ENCODE data around the gene GJB3.
A peak's percentile ranks its signal among the peaks of the same experiment; 100 is the strongest.
"Not testable (repeated sequence)": the region's sequence is repeated elsewhere in the genome, so short reads cannot be mapped to it uniquely, and the experiment has no call there.

The GJB3 gene

DNA sequence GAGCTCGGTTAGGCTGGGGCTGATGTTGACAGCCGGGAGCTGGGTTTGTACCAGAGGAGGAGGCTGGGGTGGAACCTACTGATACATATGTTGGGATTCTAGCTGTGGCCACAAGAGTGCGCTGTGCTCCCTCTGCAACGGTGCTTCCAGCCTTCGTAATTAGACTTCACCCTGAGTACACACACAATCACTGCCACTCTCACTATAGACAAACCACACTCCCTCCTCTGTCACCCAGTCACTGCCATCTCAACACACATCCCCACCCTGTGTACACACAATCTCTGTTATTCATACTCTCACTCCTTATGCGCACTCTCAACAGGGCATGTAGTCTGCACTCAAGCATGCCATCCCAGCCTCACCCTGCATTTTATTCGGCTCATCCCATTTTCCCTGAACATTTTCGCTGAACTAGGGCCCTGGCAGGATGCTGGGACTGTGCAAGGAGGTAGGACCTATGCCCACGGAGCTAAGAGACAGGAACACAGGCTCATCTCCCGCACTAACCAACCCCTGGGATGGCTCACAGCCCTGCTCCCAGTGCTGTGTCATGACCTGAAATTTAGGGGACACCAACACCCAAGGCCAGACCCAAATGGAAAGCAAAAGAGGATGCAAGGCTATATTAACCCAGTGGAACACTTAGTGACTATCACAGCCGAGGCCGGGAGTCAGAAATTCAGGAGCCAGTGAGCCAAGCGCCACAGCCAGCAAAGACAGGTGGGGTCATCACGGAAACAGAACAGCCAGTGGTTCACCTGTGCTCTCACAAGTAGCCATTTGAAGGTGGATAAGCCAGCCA, 5.7 kb downstream of the GJB3 start:
- DNase-seq, result peak; percentile 99

DNA sequence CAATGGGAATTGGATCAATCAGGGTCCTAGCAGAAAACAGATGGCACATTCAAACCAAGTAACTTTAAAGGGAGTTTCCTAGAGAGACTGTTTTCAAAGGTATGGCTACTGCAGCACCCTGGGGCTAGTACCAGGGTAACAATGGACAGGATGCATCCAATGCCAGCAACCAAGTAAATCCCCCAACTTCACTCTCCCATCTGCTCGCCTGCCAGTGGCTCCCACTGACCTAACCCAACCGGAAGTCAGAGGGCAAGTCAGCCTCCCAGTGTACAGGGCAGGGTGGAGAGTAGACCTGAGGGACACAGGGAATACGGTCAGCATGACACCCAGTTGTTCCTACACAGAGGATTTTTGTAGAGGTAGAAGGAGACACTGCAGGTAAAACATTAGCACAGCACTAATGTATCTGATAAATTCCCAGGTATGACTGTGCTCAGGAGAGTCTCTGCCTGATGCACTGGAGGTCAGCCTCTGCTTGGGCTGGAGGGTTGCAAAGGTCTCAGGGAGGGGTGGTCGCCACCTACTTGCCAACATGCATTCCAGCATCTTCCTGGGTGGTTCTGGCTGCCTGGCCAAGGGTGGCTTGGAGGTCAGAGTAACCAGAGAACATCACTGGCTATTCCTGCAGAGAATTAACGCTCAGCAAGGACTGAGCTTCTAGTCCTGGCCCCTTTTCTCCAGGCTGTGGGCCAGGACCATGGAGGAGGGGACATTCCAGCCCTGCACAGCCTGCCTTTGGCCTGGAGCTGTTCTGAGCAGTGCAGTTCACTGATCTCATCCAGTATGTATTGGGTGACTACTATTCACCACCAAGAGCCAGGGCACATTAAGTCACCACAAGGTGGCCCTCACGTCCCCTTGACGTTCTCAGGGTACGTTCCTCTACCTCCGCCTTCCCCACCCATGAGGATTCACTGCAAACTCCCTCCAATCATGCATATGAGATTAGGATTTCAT, 6.7 kb downstream of the GJB3 start:
- no peak for DNase-seq

DNA sequence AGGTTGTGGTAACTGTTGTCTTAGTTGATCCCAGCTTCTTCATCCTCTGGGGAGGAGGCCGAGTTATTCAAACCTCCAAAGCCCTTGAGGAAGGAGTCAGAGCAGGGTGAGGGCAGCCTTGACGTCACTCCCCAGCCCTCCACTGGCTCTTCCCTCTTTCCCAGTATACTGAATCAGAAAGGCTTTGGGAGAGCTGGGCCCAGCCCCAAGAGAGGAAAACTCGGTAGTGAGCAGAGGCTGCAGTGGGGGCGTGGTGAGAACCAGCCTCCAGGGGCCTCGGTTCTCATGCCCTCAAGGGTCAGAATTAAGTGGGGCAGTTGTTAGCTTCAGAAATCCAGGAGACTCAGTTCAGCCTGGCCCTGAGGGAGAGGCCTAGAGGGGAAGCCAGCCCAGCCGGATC, 10.0 kb downstream of the GJB3 start:
- DNase-seq, result no peak

DNA sequence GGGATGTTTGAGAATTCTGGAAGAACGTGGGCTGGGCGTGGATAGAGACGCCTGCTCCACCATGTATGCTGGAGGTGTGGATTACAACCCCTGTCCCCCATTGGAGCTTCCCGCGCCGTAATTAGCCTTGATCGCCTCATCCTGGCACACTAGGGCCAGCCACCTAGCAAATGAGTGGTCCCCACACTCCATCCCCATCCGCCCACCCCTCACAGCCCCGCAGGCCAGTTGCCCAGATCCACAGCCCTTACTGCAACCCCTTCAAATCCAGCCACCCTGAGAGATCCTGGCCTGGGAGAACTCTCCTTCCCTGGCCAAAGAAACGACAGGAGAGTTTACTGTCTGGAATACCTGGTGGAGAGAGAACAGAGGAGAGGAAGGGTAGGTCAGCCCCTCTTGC, 11.4 kb downstream of the GJB3 start:
- no peak for DNase-seq

DNA sequence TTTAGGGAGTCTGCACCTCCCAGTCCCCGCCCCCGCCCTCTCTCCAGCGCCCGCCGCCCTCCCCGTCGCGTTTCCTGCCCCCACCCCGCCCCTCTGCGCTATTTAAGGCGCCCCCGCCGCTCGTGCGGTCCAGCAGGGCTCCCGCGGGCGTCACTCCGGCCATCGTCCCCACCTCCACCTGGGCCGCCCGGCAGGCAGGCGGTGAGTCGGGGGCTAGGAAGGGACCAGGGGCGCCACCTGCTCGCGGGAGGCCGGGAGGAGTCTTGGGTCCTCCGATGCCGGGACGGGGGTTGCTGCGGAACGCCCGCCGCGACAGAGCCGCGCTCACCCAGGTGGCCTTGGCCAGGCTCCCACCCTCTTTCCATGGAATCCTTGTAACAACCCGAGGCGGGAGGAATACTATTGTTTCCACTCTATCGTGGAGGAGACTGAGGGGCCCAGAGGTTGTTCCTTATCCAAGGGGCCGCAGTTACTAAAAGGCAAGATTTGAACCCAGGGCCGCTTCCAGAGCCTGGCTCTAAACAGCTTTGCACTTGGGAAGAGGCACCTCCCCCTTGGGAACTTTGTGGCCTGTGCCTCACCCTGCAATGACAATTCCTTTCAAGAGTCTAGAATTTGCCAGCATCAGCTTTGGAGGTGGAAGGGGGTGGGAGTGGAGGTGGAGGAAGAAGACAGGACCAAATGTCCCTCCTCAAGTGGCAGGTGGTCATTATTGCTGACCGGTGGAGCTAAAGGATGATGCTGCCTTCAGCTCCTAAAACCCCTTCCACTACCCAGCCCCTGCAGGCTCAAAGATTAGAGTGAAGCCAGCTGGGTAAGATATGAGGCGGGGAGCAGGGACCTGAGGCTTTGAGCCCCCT, 12.1 kb downstream of the GJB3 start, which contains the start of gene GJA4:
TSS of gene GJA4 (plus strand) at position 132 of the 860 bp plus-strand sequence. CDS start 1,215 bp downstream, outside the sequence.
- no peak for DNase-seq

DNA sequence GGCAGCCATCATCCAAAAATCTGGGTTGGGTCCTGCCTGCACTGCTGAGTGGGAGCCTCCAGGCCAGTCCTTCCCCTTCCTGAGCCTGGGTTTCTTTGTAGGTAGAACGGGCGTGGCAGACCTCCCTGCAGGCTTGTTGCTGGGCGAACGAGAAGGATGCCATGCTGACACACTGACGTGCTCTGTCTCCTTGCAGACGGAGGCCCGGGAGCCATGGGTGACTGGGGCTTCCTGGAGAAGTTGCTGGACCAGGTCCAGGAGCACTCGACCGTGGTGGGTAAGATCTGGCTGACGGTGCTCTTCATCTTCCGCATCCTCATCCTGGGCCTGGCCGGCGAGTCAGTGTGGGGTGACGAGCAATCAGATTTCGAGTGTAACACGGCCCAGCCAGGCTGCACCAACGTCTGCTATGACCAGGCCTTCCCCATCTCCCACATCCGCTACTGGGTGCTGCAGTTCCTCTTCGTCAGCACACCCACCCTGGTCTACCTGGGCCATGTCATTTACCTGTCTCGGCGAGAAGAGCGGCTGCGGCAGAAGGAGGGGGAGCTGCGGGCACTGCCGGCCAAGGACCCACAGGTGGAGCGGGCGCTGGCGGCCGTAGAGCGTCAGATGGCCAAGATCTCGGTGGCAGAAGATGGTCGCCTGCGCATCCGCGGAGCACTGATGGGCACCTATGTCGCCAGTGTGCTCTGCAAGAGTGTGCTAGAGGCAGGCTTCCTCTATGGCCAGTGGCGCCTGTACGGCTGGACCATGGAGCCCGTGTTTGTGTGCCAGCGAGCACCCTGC, 13.2 kb downstream of the GJB3 start:
- no peak for DNase-seq

DNA sequence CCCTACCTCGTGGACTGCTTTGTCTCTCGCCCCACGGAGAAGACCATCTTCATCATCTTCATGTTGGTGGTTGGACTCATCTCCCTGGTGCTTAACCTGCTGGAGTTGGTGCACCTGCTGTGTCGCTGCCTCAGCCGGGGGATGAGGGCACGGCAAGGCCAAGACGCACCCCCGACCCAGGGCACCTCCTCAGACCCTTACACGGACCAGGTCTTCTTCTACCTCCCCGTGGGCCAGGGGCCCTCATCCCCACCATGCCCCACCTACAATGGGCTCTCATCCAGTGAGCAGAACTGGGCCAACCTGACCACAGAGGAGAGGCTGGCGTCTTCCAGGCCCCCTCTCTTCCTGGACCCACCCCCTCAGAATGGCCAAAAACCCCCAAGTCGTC, 13.8 kb downstream of the GJB3 start:
- DNase-seq, result no peak

DNA sequence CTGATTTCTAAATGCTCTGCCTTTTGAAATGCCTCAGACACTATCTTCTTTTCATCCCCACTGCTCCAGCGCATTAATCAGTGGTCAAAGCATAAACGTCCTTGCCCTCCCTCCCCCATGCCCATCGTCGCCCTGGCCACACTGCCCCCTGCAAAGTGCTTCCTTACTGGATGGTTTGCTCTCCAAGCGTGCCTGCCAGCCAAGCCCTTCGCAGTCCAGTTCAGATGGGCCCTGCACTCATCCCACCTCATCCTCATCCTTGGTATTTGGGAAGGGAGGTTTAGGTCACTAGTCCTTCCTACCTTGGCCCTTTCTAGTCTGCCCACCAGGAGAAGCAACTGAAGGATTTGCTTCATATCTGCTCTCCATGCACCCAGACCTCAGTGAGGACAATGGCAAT, 14.9 kb downstream of the GJB3 start:
- DNase-seq, result no peak

DNA sequence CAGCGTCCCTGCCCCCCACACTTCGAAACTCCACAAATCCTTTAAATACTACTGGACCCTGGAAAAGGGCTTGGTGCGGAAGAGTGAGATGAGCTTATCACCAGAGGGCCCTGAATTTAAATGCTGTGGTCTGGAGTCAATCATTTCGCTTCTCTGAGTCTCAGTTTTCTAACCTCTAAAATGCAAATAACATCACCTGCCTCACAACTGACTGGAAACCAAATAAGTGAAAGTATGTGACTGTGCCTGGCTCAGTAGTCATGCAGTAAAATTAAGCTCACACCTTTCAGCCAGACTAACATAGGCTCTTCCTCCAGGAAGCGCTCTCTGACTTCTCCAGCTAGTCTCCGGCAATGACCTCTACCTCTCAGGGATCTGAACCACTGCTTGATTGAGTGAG, 16.0 kb downstream of the GJB3 start:
- DNase-seq, result no peak

DNA sequence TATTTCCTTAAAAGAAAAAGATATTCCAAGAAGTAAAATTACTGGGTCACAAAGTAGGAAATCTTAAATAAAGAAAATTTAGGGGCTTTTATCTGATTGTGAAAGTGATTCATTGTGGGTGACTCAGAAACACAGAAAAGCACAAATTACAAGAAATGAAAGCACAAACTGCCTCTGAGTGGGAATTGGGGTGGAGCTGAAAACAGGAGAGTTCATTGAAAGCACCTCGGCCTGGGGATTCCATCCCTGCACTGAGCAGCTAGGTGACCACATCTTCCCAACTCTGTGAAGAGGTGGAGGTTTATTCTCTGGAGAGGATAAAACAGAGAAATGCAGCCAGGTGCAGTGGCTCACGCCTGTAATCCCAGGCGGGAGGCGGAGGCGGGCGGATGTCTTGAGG, 19.2 kb downstream of the GJB3 start:
- DNase-seq, result no peak

DNA sequence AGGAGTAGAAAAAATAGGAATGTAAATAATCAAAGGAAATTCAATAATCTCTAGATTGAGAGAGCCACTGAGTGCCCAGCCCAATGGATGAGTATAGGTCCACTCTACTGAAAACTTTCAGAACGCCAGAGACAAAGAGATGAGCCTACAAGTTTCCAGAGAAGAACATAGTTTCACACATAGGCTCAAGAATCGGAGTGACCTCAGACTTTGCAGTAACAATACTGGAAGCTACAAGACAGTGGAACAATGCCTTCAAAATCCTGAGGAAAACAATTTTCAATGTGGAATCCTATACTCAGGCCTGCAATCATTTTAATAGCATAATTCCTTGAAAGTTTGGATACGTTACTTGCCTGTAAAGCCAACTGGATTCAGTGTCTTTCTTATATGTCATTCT, 22.8 kb downstream of the GJB3 start:
- no peak for DNase-seq

DNA sequence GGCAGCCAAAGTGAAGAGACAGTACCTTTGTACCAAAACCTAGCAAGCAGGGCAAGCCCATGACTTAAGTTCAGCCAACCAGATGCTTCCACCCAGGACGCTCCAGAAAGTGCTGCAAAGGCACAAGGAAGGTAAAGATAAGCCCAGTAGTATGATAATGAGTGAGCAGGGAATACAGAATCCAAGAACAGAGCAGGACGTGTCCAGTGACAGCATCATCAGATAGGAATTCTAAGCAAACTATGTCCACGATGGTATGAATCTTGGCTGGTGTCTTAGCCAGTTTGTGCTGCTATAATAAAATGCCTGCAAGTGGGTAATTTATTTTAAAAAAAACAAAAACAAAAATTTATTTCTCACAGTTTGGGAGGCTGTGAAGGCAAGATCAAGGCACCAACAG, 25.4 kb downstream of the GJB3 start:
- DNase-seq, result no peak

DNA sequence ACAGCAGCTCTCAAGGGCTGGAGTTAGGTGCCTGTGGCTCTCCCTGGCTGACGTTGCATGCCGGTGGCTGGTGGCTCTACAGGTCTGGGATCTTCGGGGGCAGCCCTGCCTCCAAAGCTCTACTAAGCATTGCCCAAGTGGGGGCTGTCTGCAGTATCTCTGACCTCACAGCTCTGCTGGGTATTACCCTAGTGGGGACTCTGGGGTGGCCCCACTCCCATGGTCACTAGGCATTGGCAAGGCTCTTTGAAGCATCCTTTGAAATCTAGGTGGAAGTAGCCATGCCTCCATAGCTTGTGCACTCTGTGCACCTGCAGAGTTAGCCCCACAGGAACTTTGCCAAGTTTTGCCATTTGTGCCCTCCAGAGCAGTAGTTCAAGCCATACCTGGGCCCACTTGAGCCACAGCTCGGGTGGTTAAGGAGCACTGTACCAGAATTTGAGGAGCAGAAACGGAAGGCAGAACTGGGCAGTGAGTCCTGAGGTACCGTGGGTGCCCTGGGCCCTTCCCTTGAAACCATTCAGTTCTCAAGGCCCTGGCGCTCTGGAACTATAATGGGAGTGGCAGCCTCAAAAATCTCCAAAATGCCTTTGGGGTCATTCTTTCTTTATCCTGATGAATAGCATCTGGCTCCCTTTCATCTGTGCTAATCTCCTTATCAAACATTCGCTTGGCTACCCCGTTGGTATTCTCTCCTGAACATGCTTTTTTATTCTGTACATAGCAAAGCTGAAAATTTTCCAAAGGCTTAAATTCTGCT, 27.2 kb downstream of the GJB3 start:
- no peak for DNase-seq

DNA sequence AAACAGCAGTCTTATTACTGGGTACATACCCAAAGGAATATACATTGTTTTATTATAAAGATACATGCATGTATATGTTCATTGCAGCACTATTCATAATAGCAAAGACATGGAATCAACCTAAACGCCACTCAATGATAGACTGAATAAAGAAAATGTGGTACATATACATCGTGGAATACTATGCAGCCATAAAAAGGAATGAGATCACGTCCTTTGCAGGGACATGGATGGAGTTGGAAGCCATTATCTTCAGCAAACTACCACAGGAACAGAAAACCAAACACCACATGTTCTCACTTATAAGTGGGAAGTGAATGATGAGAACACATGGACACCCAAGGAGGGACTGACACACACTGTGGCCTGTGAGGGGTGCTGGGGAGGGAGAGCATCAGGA, 29.8 kb downstream of the GJB3 start:
- not testable (repeated sequence) for DNase-seq

DNA sequence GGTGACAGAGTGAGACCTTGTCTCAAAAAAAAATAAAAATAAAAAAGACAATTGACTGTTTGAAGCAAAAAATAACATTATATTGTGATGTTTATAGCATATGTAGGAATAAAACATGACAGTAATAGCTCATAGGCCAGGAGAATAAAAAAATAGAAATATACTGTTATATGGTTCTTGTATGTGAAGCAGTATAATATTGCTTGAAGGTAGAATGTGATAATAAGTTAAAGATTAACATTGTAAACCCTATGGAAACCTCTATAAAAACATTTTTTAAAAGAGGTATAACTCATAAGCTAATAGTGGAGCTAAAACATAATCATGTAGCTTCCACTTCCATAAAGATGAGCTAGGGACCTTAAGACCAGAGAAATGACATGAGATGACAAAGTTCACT, 35.3 kb downstream of the GJB3 start:
- DNase-seq, result no peak

DNA sequence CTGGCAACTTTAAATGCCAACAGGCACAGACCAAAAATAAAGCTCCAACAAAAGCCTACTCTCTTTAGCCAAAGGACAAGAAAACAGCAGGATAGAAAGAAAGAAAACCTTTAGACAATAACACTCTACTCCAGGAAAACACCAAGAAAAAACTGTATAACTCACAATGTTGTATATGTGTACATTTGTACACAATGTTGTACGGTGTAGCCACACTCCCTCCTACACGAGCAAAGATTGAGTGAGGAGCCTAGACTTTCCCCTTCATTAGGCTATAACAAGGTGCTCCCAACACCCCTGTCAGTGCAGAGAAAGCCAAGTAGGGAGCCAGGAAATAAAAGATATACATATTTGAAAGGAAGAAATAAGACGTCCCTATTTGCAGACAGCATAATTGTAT, 35.8 kb downstream of the GJB3 start:
- no peak for DNase-seq

DNA sequence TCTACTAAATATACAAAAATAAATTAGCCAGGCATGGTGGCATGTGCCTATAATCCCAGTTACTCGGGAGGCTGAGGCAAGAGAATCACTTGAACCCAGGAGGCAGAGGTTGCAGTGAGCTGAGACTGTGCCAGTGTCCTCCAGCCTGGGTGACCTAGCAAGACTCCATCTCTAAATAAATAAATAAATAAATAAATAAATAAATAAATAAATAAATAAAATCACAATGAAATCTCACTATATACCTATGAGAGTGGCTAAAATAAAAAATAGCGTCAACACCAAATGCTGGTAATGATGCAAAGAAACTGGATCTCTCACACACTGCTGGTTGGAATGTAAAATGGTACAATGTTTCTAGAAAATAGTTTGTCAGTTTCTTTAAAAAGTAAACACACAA, 37.8 kb downstream of the GJB3 start:
- not testable (repeated sequence) for DNase-seq

DNA sequence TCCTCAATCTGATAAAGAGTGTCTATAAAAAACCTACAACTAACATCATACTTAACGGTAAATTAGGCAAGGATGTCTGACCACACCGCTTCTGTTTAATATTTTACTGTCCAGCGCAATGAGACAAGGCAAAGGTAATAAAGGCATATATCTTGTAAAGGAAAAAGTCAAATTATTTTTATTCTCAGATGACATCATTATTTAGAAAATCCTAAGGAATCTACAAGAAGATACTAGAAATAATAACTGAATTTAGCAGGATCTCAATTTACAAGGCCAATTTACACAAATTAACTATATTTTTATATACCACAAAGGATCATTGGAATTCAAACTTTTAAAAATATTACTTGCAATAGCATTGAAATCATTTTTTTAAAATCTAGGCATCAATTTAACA, 41.2 kb downstream of the GJB3 start:
- DNase-seq, result no peak

DNA sequence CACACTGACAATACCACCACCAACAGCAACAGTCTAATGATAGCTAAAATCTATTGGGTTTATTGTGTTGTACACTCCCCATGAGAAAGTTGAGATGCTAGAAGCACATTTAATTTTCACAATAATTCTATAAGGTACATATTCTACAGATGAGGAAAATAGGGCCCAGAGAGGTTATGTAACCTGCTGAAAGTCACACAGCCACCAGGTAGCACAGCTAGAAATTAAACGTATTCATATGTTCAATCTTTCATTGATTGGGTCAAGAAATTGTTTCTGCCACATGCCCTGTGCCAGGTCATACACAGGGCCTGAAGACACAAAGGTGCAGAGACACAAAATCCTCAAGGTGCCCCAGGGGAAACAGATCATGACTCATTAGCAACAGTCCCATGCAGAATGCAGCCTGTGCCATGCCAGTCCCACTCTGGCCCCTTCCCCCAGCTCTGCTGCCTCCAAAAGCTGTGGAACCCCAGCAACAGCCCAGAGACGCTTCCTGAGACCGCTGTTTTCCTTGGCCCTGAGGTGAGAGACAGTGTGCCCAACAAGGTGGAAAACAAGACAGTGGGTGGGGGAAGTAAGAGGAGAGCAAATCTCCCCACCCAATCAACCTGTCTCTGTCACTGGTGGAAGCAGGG, 43.9 kb downstream of the GJB3 start:
- DNase-seq, result no peak

DNA sequence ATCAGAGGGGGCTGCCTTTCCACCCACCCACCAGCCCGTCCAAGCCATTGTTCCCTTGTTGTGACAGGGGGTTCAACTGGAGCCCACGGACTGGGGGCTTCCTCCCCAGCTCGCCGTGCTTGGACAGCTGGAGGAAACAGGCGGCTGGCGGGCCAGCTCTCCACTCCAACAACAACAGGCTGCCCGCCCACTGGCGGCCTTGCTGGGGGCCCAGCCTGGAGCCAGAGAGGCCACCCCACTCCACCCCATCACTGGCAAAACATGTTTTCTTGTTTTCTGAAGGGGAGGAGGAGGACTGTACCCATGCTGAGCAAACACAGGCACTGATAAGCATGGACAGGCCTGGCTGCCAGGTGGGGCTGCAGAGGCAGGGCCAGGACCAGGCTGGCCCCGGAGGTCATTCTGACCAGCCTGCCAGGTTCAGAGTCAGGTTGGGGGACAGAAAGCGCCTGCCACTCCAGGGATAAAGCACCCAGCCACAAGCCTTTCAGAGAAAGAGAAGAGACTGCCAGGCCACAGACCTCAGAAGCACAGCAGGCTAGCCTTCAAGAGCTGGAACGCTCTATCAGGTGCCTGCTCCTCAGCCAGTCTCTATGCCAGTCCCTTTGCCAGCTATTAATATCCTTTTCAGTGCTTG, 44.6 kb downstream of the GJB3 start:
- DNase-seq, result peak; percentile 46

All from NCI-H510A treated with DMSO at 0.1 percent for 48 hours (cell line).